Adipose tissue (tissue), 3 donors: Measurements from ENCODE around the gene NPAS4. TPM values are rescaled to one million over a fixed set of nuclear protein-coding genes. Genes with fewer than 3 reads are reported as not detected.
"Not testable (repeated sequence)": the region's sequence is repeated elsewhere in the genome, so short reads cannot be mapped to it uniquely, and the experiment has no call there.

ENCODE experiments used
- H3K27ac ChIP-seq: one replicate; pipeline ENCODE4 v1.5.1; 2013; ENCODE audit warnings: low read depth, low read length
- WGBS, 3 donors: extraction: QIAGEN DNeasy Blood & Tissue Kit; methylation state at CpG; one replicate each; pipeline ENCODE4 v1.1.7; 2013; 5-methylcytosine and 5-hydroxymethylcytosine counted together
- polyA plus RNA-seq, 3 donors: library from polyadenylated mRNA; stranded (reverse); fragments of 200-250 nt; gene quantifications; one replicate each; pipeline ENCODE4 v1.2.3, GENCODE V29; 2013
- donor health status: healthy with polysubstance abuse.
- donor health status: Bipolar disorder and iron deficiency.
- donor health status: healthy.

Gene NPAS4
- polyA plus RNA-seq, 3 donors, result 0.06 to 0.07 TPM; not detected in 1

- no peak overlapping the region for H3K27ac ChIP-seq
- 60 to 82% (median 62%) methylated on average over 4 of the region's 4 CpGs for whole genome bisulfite sequencing, 3 donors
Observed at GRCh38 chr11:66443602-66444001, 22.8 kb downstream of the NPAS4 start.

DNA sequence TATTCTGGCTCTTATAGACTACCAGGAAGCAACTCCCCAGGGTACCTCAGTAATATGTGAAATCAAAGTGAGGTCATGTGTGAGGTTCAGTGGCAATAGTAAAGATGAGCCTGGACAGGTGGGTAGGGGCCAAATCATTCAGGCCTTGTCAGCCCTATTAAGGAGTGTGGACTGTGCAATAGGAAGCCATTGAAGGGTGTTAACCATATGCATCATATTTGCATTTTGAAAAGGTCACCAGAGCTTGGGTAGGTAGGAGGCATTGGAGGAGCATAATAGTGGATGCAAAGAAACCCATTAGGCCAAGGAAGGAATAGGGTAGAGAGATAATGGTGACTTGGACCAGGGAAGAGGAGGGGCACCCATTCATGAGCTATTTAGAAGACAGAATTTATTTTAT is 26.2 kb downstream of the NPAS4 start:
- H3K27ac ChIP-seq, result no peak overlapping the region

GRCh38 chr11:66448523-66448922 is 27.7 kb downstream of the NPAS4 start:
- WGBS, 3 donors, result 62 to 82% (median 80%) methylated on average over 4 of the region's 4 CpGs
- no peak overlapping the region for H3K27ac ChIP-seq

GRCh38 chr11:66450560-66450959 is 29.7 kb downstream of the NPAS4 start:
- WGBS, 3 donors, result 52 to 67% (median 60%) methylated on average over 4 of the region's 4 CpGs
- no peak overlapping the region for H3K27ac ChIP-seq

- WGBS, 3 donors, result 77 to 92% (median 86%) methylated on average over 4 of the region's 4 CpGs
- no peak overlapping the region for H3K27ac ChIP-seq
Observed at GRCh38 chr11:66451663-66452062, 30.8 kb downstream of the NPAS4 start.

DNA sequence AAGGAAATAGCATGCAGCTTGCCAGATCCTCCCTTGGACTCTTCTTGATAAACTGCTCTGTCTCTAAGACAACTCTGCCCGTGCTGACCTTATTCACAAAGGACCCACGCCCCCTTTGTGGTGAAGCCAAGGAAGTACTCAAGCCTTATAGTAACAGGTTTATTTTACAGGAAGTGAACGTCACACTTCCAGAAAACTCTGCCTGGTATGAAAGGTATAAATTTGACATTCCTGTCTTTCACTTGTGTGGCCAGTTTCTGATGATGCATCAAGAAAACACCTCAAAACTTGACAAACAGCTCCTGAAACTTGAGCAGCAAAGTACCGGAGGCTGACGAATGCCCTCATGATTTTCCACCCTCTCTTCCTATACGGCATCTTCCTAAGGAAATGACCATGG is 33.4 kb downstream of the NPAS4 start:
- WGBS, 3 donors, result 22 to 36% (median 30%) methylated on average over 6 of the region's 6 CpGs
- H3K27ac ChIP-seq, result no peak overlapping the region

- 27 to 64% (median 41%) methylated on average over 3 of the region's 3 CpGs for WGBS, 3 donors
- no peak overlapping the region for H3K27ac ChIP-seq
Observed at GRCh38 chr11:66454828-66455227, 34.0 kb downstream of the NPAS4 start.

- WGBS, 3 donors, result 69 to 78% (median 70%) methylated on average over 6 of the region's 6 CpGs
- no peak overlapping the region for H3K27ac ChIP-seq
Observed at GRCh38 chr11:66457826-66458225, 37.0 kb downstream of the NPAS4 start.

DNA sequence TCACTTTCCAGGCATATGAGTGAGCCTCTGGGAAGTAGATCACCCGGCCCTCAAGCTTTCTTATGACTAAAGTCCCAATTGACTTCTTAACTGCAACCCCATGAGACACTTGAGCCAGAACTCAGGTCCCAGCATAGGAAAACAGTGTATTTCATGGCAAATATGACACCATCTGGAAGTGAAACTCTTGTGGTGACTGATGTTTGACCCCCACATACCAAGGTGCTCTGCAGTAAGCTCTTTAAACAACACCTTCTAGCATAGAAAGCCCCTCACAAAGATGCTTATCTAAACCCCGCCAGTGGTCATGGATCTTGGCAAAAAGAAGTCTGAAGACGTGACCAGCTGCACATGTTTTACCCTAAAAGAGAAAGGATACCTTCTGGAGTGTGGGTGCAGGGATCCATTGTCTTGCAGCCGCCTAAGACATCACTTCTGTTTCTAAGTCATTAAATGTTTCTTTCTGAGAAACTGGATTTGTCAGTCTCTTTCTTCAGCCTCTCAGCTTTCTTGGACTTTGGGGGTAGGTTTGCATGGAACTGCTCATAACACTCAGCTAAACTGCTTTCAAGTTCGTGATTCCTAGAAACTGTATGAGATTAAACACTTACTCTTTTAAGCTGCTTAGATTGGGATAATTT is 38.4 kb downstream of the NPAS4 start:
- 47 to 73% (median 57%) methylated on average over 5 of the region's 5 CpGs for WGBS, 3 donors
- no peak overlapping the region for H3K27ac ChIP-seq

- no peak overlapping the region for H3K27ac ChIP-seq
Observed at GRCh38 chr11:66462010-66462409, 41.2 kb downstream of the NPAS4 start.

DNA sequence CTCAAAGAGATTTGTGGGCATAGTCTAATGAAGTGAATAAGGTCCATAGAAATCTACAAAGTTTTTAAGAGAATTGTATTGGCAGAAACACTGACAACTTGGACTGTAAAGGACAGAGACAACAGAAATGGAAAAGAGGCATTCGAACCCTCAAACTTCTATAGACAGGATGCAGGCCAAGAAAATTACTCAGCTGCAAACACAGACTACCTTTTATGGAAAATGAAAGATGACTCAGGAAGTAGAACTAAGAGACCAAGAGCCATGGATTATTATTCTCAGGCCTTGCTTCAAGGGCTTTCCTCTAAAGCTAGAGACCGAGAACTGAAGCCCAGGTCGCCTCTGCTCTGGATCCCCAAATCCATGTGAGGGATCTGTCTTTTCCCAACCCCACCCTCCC is 42.1 kb downstream of the NPAS4 start:
- WGBS, 3 donors, result 90 to 94% (median 91%) methylated on average over 3 of the region's 3 CpGs

GRCh38 chr11:66464116-66464515 is 43.3 kb downstream of the NPAS4 start:
- H3K27ac ChIP-seq, result not testable (repeated sequence)
- WGBS, 3 donors, result 85 to 88% (median 86%) methylated on average over 5 of the region's 5 CpGs

More for the DNA sequence above, 42.1 kb downstream of the NPAS4 start:
- no peak overlapping the region for H3K27ac ChIP-seq

- no peak overlapping the region for H3K27ac ChIP-seq
- 60 to 93% (median 80%) methylated on average over 1 of the region's 1 CpG for WGBS, 3 donors
Observed at GRCh38 chr11:66464916-66465315, 44.1 kb downstream of the NPAS4 start.

GRCh38 chr11:66465373-66466224 is 44.8 kb downstream of the NPAS4 start:
- H3K27ac ChIP-seq, result no peak overlapping the region
- WGBS, 3 donors, result 39 to 57% (median 40%) methylated on average over 19 of the region's 19 CpGs

- 1% methylated on average over 34 to 61 of the region's 63 CpGs for WGBS, 3 donors
- H3K27ac ChIP-seq, result no peak within 1 kb of the TSS
Observed at GRCh38 chr11:66466225-66467033, 45.6 kb downstream of the NPAS4 start, which contains the start of gene PELI3. Gene PELI3 (plus strand): TSS chr11:66466905. CDS start chr11:66468129, 1,224 bp downstream.

- 2 to 4% (median 2%) methylated on average over 43 to 69 of the region's 72 CpGs for WGBS, 3 donors
- no peak overlapping the region for H3K27ac ChIP-seq
Observed at GRCh38 chr11:66467034-66467659, 46.3 kb downstream of the NPAS4 start.

- 18 to 39% (median 39%) methylated on average over 6 of the region's 6 CpGs for WGBS, 3 donors
- no peak overlapping the region for H3K27ac ChIP-seq
Observed at GRCh38 chr11:66467756-66468155, 46.9 kb downstream of the NPAS4 start.

DNA sequence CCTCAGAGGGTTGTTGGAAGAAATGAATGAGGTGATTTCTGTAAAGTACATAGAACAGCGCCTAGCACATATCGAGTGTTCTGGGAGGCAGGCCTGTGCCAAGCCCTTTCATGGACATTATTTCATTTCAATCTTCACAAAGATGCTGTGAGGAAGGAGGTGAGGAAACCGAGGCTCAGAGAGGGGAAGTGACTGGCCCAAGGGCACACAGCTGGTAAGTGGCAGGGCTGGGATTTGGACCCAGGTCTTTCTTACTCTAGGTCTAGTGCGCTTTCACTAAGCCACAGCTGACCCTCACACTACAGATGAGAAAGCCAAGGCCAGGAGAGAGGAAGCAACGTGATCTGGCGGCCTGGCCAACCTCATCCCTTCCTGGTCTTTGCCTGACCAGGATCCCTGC is 47.9 kb downstream of the NPAS4 start:
- H3K27ac ChIP-seq, result no peak overlapping the region
- 76 to 90% (median 77%) methylated on average over 6 of the region's 6 CpGs for WGBS, 3 donors

- 86 to 100% (median 100%) methylated on average over 1 of the region's 1 CpG for WGBS, 3 donors
Observed at GRCh38 chr11:66469441-66469840, 48.6 kb downstream of the NPAS4 start.

More at GRCh38 chr11:66469441-66469840, 48.6 kb downstream of the NPAS4 start:
- H3K27ac ChIP-seq, result no peak overlapping the region
